ENCODE measurements around the gene CARD9.

Gene CARD9

GRCh38 chr9:136333045-136333444, 40.4 kb downstream of the CARD9 start:
- Histone ChIP-seq H3K27me3 (ENCODE audit: control insufficient read depth, insufficient read depth, low read length) (no peaks in the 10 kb centered on the region), H3K36me3 (ENCODE audit: control insufficient read depth, low read depth, low read length) (no peaks in the 10 kb centered on the region)

GRCh38 chr9:136332482-136332983, 40.9 kb downstream of the CARD9 start:
- H3K4me3 ChIP-seq (ENCODE audit: low read length) = no peak overlapping the region
- H3K4me1 ChIP-seq (ENCODE audit: control insufficient read depth, low read depth, low read length) = peaks cover 6% of the 10 kb centered on the region
- no peaks in the 10 kb centered on the region for H3K9me3 ChIP-seq (ENCODE audit: control insufficient read depth, low read depth, low read length)
- no peak overlapping the region for H3K9ac ChIP-seq (ENCODE audit: low read length)
- no peaks in the 10 kb centered on the region for H3K27me3 ChIP-seq (ENCODE audit: control insufficient read depth, insufficient read depth, low read length)
- H3K36me3 ChIP-seq (ENCODE audit: control insufficient read depth, low read depth, low read length) = no peaks in the 10 kb centered on the region
- H3K27ac ChIP-seq (ENCODE audit: low read length) = no peak overlapping the region

More at GRCh38 chr9:136333045-136333444, 40.4 kb downstream of the CARD9 start:
- no peaks in the 10 kb centered on the region for H3K9me3 ChIP-seq (ENCODE audit: control insufficient read depth, low read depth, low read length)
- peaks cover 5% of the 10 kb centered on the region for H3K4me1 ChIP-seq (ENCODE audit: control insufficient read depth, low read depth, low read length)
- H3K9ac ChIP-seq (ENCODE audit: low read length) = no peak overlapping the region
- H3K27ac ChIP-seq (ENCODE audit: low read length) = no peak overlapping the region
- H3K4me3 ChIP-seq (ENCODE audit: low read length) = no peak overlapping the region

GRCh38 chr9:136331556-136332481, 41.6 kb downstream of the CARD9 start:
- Histone ChIP-seq H3K4me3 (ENCODE audit: low read length) (no peak overlapping the region), H3K4me1 (ENCODE audit: control insufficient read depth, low read depth, low read length) (peaks cover 8% of the 10 kb centered on the region), H3K27me3 (ENCODE audit: control insufficient read depth, insufficient read depth, low read length) (no peaks in the 10 kb centered on the region), H3K9ac (ENCODE audit: low read length) (no peak overlapping the region), H3K36me3 (ENCODE audit: control insufficient read depth, low read depth, low read length) (no peaks in the 10 kb centered on the region), H3K27ac (ENCODE audit: low read length) (no peak overlapping the region), H3K9me3 (ENCODE audit: control insufficient read depth, low read depth, low read length) (no peaks in the 10 kb centered on the region)

GRCh38 chr9:136331030-136331429, 42.4 kb downstream of the CARD9 start:
- no peaks in the 10 kb centered on the region for H3K27me3 ChIP-seq (ENCODE audit: control insufficient read depth, insufficient read depth, low read length)
- H3K4me1 ChIP-seq (ENCODE audit: control insufficient read depth, low read depth, low read length) = peaks cover 11% of the 10 kb centered on the region
- H3K27ac ChIP-seq (ENCODE audit: low read length) = no peak overlapping the region
- no peak overlapping the region for H3K9ac ChIP-seq (ENCODE audit: low read length)
- H3K4me3 ChIP-seq (ENCODE audit: low read length) = no peak overlapping the region
- no peaks in the 10 kb centered on the region for H3K36me3 ChIP-seq (ENCODE audit: control insufficient read depth, low read depth, low read length)
- no peaks in the 10 kb centered on the region for H3K9me3 ChIP-seq (ENCODE audit: control insufficient read depth, low read depth, low read length)

- H3K9ac ChIP-seq (ENCODE audit: low read length) = no peak overlapping the region
- H3K27ac ChIP-seq (ENCODE audit: low read length) = no peak overlapping the region
- no peak overlapping the region for H3K4me3 ChIP-seq (ENCODE audit: low read length)
- H3K36me3 ChIP-seq (ENCODE audit: control insufficient read depth, low read depth, low read length) = no peaks in the 10 kb centered on the region
- H3K27me3 ChIP-seq (ENCODE audit: control insufficient read depth, insufficient read depth, low read length) = no peaks in the 10 kb centered on the region
- peaks cover 11% of the 10 kb centered on the region for H3K4me1 ChIP-seq (ENCODE audit: control insufficient read depth, low read depth, low read length)
- H3K9me3 ChIP-seq (ENCODE audit: control insufficient read depth, low read depth, low read length) = no peaks in the 10 kb centered on the region
Measured at GRCh38 chr9:136330406-136330990, 43.0 kb downstream of the CARD9 start.

- H3K9me3 ChIP-seq (ENCODE audit: control insufficient read depth, low read depth, low read length) = no peaks in the 10 kb centered on the region
- H3K27me3 ChIP-seq (ENCODE audit: control insufficient read depth, insufficient read depth, low read length) = no peaks in the 10 kb centered on the region
- no peak overlapping the region for H3K9ac ChIP-seq (ENCODE audit: low read length)
- peaks cover 11% of the 10 kb centered on the region for H3K4me1 ChIP-seq (ENCODE audit: control insufficient read depth, low read depth, low read length)
- H3K27ac ChIP-seq (ENCODE audit: low read length) = no peak overlapping the region
- H3K36me3 ChIP-seq (ENCODE audit: control insufficient read depth, low read depth, low read length) = no peaks in the 10 kb centered on the region
- H3K4me3 ChIP-seq (ENCODE audit: low read length) = no peak overlapping the region
Measured at GRCh38 chr9:136329636-136330405, 43.6 kb downstream of the CARD9 start.

GRCh38 chr9:136329211-136329627, 44.2 kb downstream of the CARD9 start:
- no peaks in the 10 kb centered on the region for H3K36me3 ChIP-seq (ENCODE audit: control insufficient read depth, low read depth, low read length)
- no peak overlapping the region for H3K9ac ChIP-seq (ENCODE audit: low read length)
- H3K4me1 ChIP-seq (ENCODE audit: control insufficient read depth, low read depth, low read length) = peaks cover 11% of the 10 kb centered on the region
- H3K9me3 ChIP-seq (ENCODE audit: control insufficient read depth, low read depth, low read length) = no peaks in the 10 kb centered on the region
- H3K27me3 ChIP-seq (ENCODE audit: control insufficient read depth, insufficient read depth, low read length) = no peaks in the 10 kb centered on the region
- H3K27ac ChIP-seq (ENCODE audit: low read length) = no peak overlapping the region
- H3K4me3 ChIP-seq (ENCODE audit: low read length) = no peak overlapping the region

- no peak overlapping the region for H3K27ac ChIP-seq (ENCODE audit: low read length)
- H3K9ac ChIP-seq (ENCODE audit: low read length) = no peak overlapping the region
- H3K4me3 ChIP-seq (ENCODE audit: low read length) = peak overlapping the region; percentile 48
- H3K9me3 ChIP-seq (ENCODE audit: control insufficient read depth, low read depth, low read length) = no peaks in the 10 kb centered on the region
- no peaks in the 10 kb centered on the region for H3K27me3 ChIP-seq (ENCODE audit: control insufficient read depth, insufficient read depth, low read length)
- H3K36me3 ChIP-seq (ENCODE audit: control insufficient read depth, low read depth, low read length) = no peaks in the 10 kb centered on the region
- peaks cover 11% of the 10 kb centered on the region for H3K4me1 ChIP-seq (ENCODE audit: control insufficient read depth, low read depth, low read length)
Measured at GRCh38 chr9:136328622-136329041, 44.8 kb downstream of the CARD9 start.

GRCh38 chr9:136328011-136328621, 45.4 kb downstream of the CARD9 start:
- Histone ChIP-seq H3K9me3 (ENCODE audit: control insufficient read depth, low read depth, low read length) (no peaks in the 10 kb centered on the region), H3K4me1 (ENCODE audit: control insufficient read depth, low read depth, low read length) (peaks cover 11% of the 10 kb centered on the region), H3K36me3 (ENCODE audit: control insufficient read depth, low read depth, low read length) (no peaks in the 10 kb centered on the region), H3K27me3 (ENCODE audit: control insufficient read depth, insufficient read depth, low read length) (no peaks in the 10 kb centered on the region), H3K9ac (ENCODE audit: low read length) (peak overlapping the region; percentile 22), H3K27ac (ENCODE audit: low read length) (no peak overlapping the region), H3K4me3 (ENCODE audit: low read length) (peak overlapping the region; percentile 48)

- Histone ChIP-seq H3K9me3 (ENCODE audit: control insufficient read depth, low read depth, low read length) (no peaks in the 10 kb centered on the region), H3K36me3 (ENCODE audit: control insufficient read depth, low read depth, low read length) (no peaks in the 10 kb centered on the region), H3K9ac (ENCODE audit: low read length) (peak within 1 kb of the TSS; percentile 22), H3K4me1 (ENCODE audit: control insufficient read depth, low read depth, low read length) (peaks cover 11% of the 10 kb centered on the region), H3K4me3 (ENCODE audit: low read length) (peak within 1 kb of the TSS; percentile 48), H3K27me3 (ENCODE audit: control insufficient read depth, insufficient read depth, low read length) (no peaks in the 10 kb centered on the region), H3K27ac (ENCODE audit: low read length) (no peak within 1 kb of the TSS)
Measured at GRCh38 chr9:136327304-136327974, 46.0 kb downstream of the CARD9 start, which contains the start of gene GPSM1. GPSM1 (plus strand) TSS chr9:136327539; CDS start chr9:136327696, 157 bp downstream.
